ENCODE measurements around the gene NMB. TPM values are rescaled to one million over a fixed set of nuclear protein-coding genes. Genes with fewer than 3 reads are reported as not detected.
A peak's percentile ranks its signal among the peaks of the same experiment; 100 is the strongest.

The NMB gene
- total and polyA plus RNA-seq, 2 experiments from 2014 or later = 7.7 to 8.2 TPM

- no peaks in the 10 kb centered on the region for H3K27me3 ChIP-seq (replicated peaks; ENCODE audit: insufficient read depth)
- H3K4me3 ChIP-seq = peak overlapping the region; percentile 67
- peaks cover 32% of the 10 kb centered on the region for H3F3A ChIP-seq (ENCODE audit: insufficient read depth)
- 0 out of 2 replicates have a peak, but pooled peaks cover 1% of the 10 kb centered on the region for H3K36me3 ChIP-seq (ENCODE audit: low read depth)
- H3K9ac ChIP-seq = peak overlapping the region; percentile 81
- H3K9me3 ChIP-seq (ENCODE audit: low read depth) = no peaks in the 10 kb centered on the region
- peaks cover 5% of the 10 kb centered on the region for H3K4me1 ChIP-seq (ENCODE audit: insufficient read depth)
- WGBS, 2 experiments (ENCODE audit: low coverage in 1 of 2, low lambda C conversion rate in 2 of 2, missing lambda C conversion rate in 2 of 2) = 62% methylated on average over 7 of the region's 7 CpGs
- H3K9me2 ChIP-seq (ENCODE audit: insufficient read depth) = no peaks in the 10 kb centered on the region
- in situ Hi-C loops (cut with MboI) = loop anchor here (10.0 kb wide), 1 partner anchor 266 kb away; no protein-coding TSS in a partner anchor
- peak overlapping the region; percentile 77 for H2AFZ ChIP-seq
- peak overlapping the region; percentile 42 for H3K27ac ChIP-seq
- H3K79me2 ChIP-seq (ENCODE audit: insufficient read depth) = 0 out of 2 replicates have a peak, but pooled peaks cover 1% of the 10 kb centered on the region
- no peak for TF ChIP-seq EZH2 (IDR thresholded peaks at IDR 0.05; ENCODE audit: insufficient read depth, poor library complexity, severe bottlenecking)
- TF ChIP-seq EZH2phosphoT487 (IDR thresholded peaks at IDR 0.05; ENCODE audit: insufficient read depth, low read depth) = no peak
- DNase-seq = no peak
- H3K4me2 ChIP-seq (ENCODE audit: unreplicated experiment) = no peak overlapping the region
- H4K20me1 ChIP-seq (ENCODE audit: insufficient read depth) = no peaks in the 10 kb centered on the region
Observed at GRCh38 chr15:84658788-84659411, 901 bp upstream of the NMB start.

GRCh38 chr15:84657748-84658079 is 285 bp downstream of the NMB start:
- WGBS, 2 experiments (ENCODE audit: low coverage in 1 of 2, low lambda C conversion rate in 2 of 2, missing lambda C conversion rate in 2 of 2) = 21 to 26% methylated on average over 17 of the region's 17 CpGs
- Histone ChIP-seq H3K79me2 (ENCODE audit: insufficient read depth) (peaks cover 13% of the 10 kb centered on the region), H3K36me3 (ENCODE audit: low read depth) (no peaks in the 10 kb centered on the region), H4K20me1 (ENCODE audit: insufficient read depth) (no peaks in the 10 kb centered on the region), H3K9me2 (ENCODE audit: insufficient read depth) (no peaks in the 10 kb centered on the region), H3K27me3 (replicated peaks; ENCODE audit: insufficient read depth) (no peaks in the 10 kb centered on the region), H3K9ac (peak overlapping the region; percentile 81), H2AFZ (peak overlapping the region; percentile 77), H3K4me3 (peak overlapping the region; percentile 67), H3K27ac (0 out of 2 replicates have a peak overlapping the region, but pooled peaks have one; percentile 42), H3K4me2 (ENCODE audit: unreplicated experiment) (peak overlapping the region; percentile 61), H3K9me3 (ENCODE audit: low read depth) (no peaks in the 10 kb centered on the region), H3K4me1 (ENCODE audit: insufficient read depth) (peaks cover 14% of the 10 kb centered on the region), H3F3A (ENCODE audit: insufficient read depth) (peaks cover 27% of the 10 kb centered on the region)
- TF ChIP-seq EZH2 (IDR thresholded peaks at IDR 0.05; ENCODE audit: insufficient read depth, poor library complexity, severe bottlenecking) = no peak
- no peak for TF ChIP-seq EZH2phosphoT487 (IDR thresholded peaks at IDR 0.05; ENCODE audit: insufficient read depth, low read depth)
- in situ Hi-C loops (cut with MboI) = loop anchor here (10.0 kb wide), 1 partner anchor 267 kb away; no protein-coding TSS in a partner anchor
- DNase-seq = no peak

- Histone ChIP-seq H3K9me2 (ENCODE audit: insufficient read depth) (no peaks in the 10 kb centered on the region), H3K79me2 (ENCODE audit: insufficient read depth) (peaks cover 21% of the 10 kb centered on the region), H3K9ac (no peak overlapping the region), H3K9me3 (ENCODE audit: low read depth) (no peaks in the 10 kb centered on the region), H3K27ac (no peak overlapping the region), H3F3A (ENCODE audit: insufficient read depth) (peaks cover 26% of the 10 kb centered on the region), H3K4me1 (ENCODE audit: insufficient read depth) (peaks cover 19% of the 10 kb centered on the region), H3K36me3 (ENCODE audit: low read depth) (peaks cover 6% of the 10 kb centered on the region; the same call in 1 of the 2 replicates), H3K27me3 (replicated peaks; ENCODE audit: insufficient read depth) (no peaks in the 10 kb centered on the region), H4K20me1 (ENCODE audit: insufficient read depth) (no peaks in the 10 kb centered on the region), H3K4me2 (ENCODE audit: unreplicated experiment) (peak overlapping the region; percentile 61), H2AFZ (no peak overlapping the region), H3K4me3 (no peak overlapping the region)
- TF ChIP-seq EZH2phosphoT487 (IDR thresholded peaks at IDR 0.05; ENCODE audit: insufficient read depth, low read depth) = no peak
- no peak for TF ChIP-seq EZH2 (IDR thresholded peaks at IDR 0.05; ENCODE audit: insufficient read depth, poor library complexity, severe bottlenecking)
- 84 to 89% methylated on average over 7 of the region's 7 CpGs for WGBS, 2 experiments (ENCODE audit: low coverage in 1 of 2, low lambda C conversion rate in 2 of 2, missing lambda C conversion rate in 2 of 2)
- in situ Hi-C loops (cut with MboI) = loop anchor here (10.0 kb wide), 1 partner anchor 268 kb away; no protein-coding TSS in a partner anchor
- DNase-seq = no peak
Observed at GRCh38 chr15:84656972-84657371, 1.0 kb downstream of the NMB start.

GRCh38 chr15:84654689-84655453 is 3.1 kb downstream of the NMB start:
- Histone ChIP-seq H3K79me2 (ENCODE audit: insufficient read depth) (peaks cover 34% of the 10 kb centered on the region), H2AFZ (peak overlapping the region; percentile 91)
- WGBS, 2 experiments (ENCODE audit: low coverage in 1 of 2, low lambda C conversion rate in 2 of 2, missing lambda C conversion rate in 2 of 2) = 6 to 8% methylated on average over 19 of the region's 19 CpGs

More at GRCh38 chr15:84654689-84655453, 3.1 kb downstream of the NMB start:
- Histone ChIP-seq H3K4me3 (peak overlapping the region; percentile 93), H3K36me3 (ENCODE audit: low read depth) (peaks cover 13% of the 10 kb centered on the region), H4K20me1 (ENCODE audit: insufficient read depth) (no peaks in the 10 kb centered on the region), H3K4me2 (ENCODE audit: unreplicated experiment) (peak overlapping the region; percentile 94), H3K9me2 (ENCODE audit: insufficient read depth) (no peaks in the 10 kb centered on the region), H3F3A (ENCODE audit: insufficient read depth) (peaks cover 29% of the 10 kb centered on the region), H3K4me1 (ENCODE audit: insufficient read depth) (peaks cover 25% of the 10 kb centered on the region), H3K9ac (peak overlapping the region; percentile 93), H3K9me3 (ENCODE audit: low read depth) (no peaks in the 10 kb centered on the region), H3K27me3 (replicated peaks; ENCODE audit: insufficient read depth) (no peaks in the 10 kb centered on the region), H3K27ac (peak overlapping the region; percentile 88)
- TF ChIP-seq EZH2 (IDR thresholded peaks at IDR 0.05; ENCODE audit: insufficient read depth, poor library complexity, severe bottlenecking) (no peak), EZH2phosphoT487 (IDR thresholded peaks at IDR 0.05; ENCODE audit: insufficient read depth, low read depth) (no peak)
- DNase-seq = peak; percentile 93
- in situ Hi-C loops (cut with MboI) = loop anchor here (10.0 kb wide), 1 partner anchor 270 kb away; no protein-coding TSS in a partner anchor

Measured in GM23248 (cell line).